Hepatocyte (in vitro differentiated cells): ENCODE data around the gene SSR3. TPM values are rescaled to one million over a fixed set of nuclear protein-coding genes. Genes with fewer than 3 reads are reported as not detected.

ENCODE experiments used
- DNase-seq: peaks from one replicate; pipeline ENCODE4 v3.0.0-alpha.2; 2016; ENCODE audit warnings: low spot score
- H2AFZ ChIP-seq: fragments of 200-600 bp; sonication (generic); 2 replicates; pipeline ENCODE4 v1.6.0; 2016; ENCODE audit warnings: antibody characterized with exemption, mild to moderate bottlenecking
- H3K27ac ChIP-seq: fragments of 200-600 bp; sonication (generic); 2 replicates; pipeline ENCODE4 v1.5.1; 2016; ENCODE audit warnings: mild to moderate bottlenecking
- H3K27me3 ChIP-seq: fragments of 200-600 bp; sonication (generic); 2 replicates; pipeline ENCODE4 v1.6.1; 2016
- H3K36me3 ChIP-seq: fragments of 200-600 bp; sonication (generic); replicated peaks from 2 replicates; pipeline ENCODE4 v1.5.1; 2016; ENCODE audit warnings: low read depth; ENCODE audit not compliant: insufficient read depth
- H3K4me1 ChIP-seq: fragments of 200-600 bp; sonication (generic); 2 replicates; pipeline ENCODE4 v1.5.1; 2016; ENCODE audit warnings: mild to moderate bottlenecking, moderate library complexity; ENCODE audit not compliant: insufficient read depth
- H3K4me2 ChIP-seq: fragments of 200-600 bp; sonication (generic); 2 replicates; pipeline ENCODE4 v1.6.0; 2016
- H3K4me3 ChIP-seq: fragments of 200-600 bp; sonication (generic); 2 replicates; pipeline ENCODE4 v1.5.1; 2016; ENCODE audit warnings: mild to moderate bottlenecking
- H3K79me2 ChIP-seq: fragments of 200-600 bp; sonication (generic); 2 replicates; pipeline ENCODE4 v1.6.0; 2017; ENCODE audit warnings: mild to moderate bottlenecking
- H3K9me2 ChIP-seq: fragments of 200-600 bp; sonication (generic); replicated peaks from 2 replicates; pipeline ENCODE4 v1.6.0; 2017; ENCODE audit warnings: mild to moderate bottlenecking; ENCODE audit not compliant: insufficient read depth
- H3K9me3 ChIP-seq: fragments of 200-600 bp; sonication (generic); 2 replicates; pipeline ENCODE4 v1.5.1; 2016; ENCODE audit warnings: low read depth, mild to moderate bottlenecking
- H4K20me1 ChIP-seq: fragments of 200-600 bp; sonication (generic); 2 replicates; pipeline ENCODE4 v1.6.0; 2016; ENCODE audit warnings: mild to moderate bottlenecking; ENCODE audit not compliant: insufficient read depth, poor library complexity, severe bottlenecking
- CTCF ChIP-seq: fragments of 200-600 bp; sonication (generic); IDR thresholded peaks from 2 replicates; pipeline ENCODE4 v1.5.1; 2016; ENCODE audit warnings: antibody characterized with exemption, mild to moderate bottlenecking; ENCODE audit not compliant: poor library complexity
- EZH2 ChIP-seq: fragments of 200-600 bp; sonication (generic); IDR thresholded peaks from 2 replicates; pipeline ENCODE4 v1.6.1; 2016; ENCODE audit warnings: antibody characterized with exemption, mild to moderate bottlenecking, borderline replicate concordance
- EZH2phosphoT487 ChIP-seq: fragments of 200-600 bp; sonication (generic); IDR thresholded peaks from one replicate; pipeline ENCODE4 v1.6.1; 2018; ENCODE audit warnings: antibody characterized with exemption, mild to moderate bottlenecking, low read depth, moderate library complexity; ENCODE audit not compliant: unreplicated experiment, severe bottlenecking
- WGBS: methylation state at CpG from one replicate; pipeline ENCODE4 v1.1.6; 2016; ENCODE audit warnings: low lambda C conversion rate; ENCODE audit errors: missing lambda C conversion rate; 5-methylcytosine and 5-hydroxymethylcytosine counted together
- polyA plus RNA-seq: library from polyadenylated mRNA; unstranded; fragments of >200 nt; fragmentation: Nextera tagmentation; extraction: Ambion mirVana; gene quantifications from 2 replicates; pipeline ENCODE4 v1.2.1, GENCODE V29; 2016
- total RNA-seq: library from RNA; depleted of rRNA; stranded (reverse); fragments of >200 nt; gene quantifications from 2 replicates; pipeline ENCODE4 v1.2.3, GENCODE V29; 2014

The SSR3 gene
- total and polyA plus RNA-seq, 2 experiments from 2014 or later: 189 to 271 TPM

- no peaks in the 10 kb centered on the region for H3K9me2 ChIP-seq
- WGBS: 79% methylated on average over 3 of the region's 3 CpGs
- TF ChIP-seq EZH2phosphoT487: no peak
- no peaks in the 10 kb centered on the region for H3K27me3 ChIP-seq
- no peak overlapping the region for H3K4me3 ChIP-seq
- H3K36me3 ChIP-seq: no peaks in the 10 kb centered on the region
- H3K79me2 ChIP-seq: no peaks in the 10 kb centered on the region
- no peak overlapping the region for H3K27ac ChIP-seq
- H4K20me1 ChIP-seq: no peaks in the 10 kb centered on the region
- no peak overlapping the region for H3K4me2 ChIP-seq
- no peak overlapping the region for H2AFZ ChIP-seq
- DNase-seq: no peak
- H3K4me1 ChIP-seq: no peaks in the 10 kb centered on the region
- no peaks in the 10 kb centered on the region for H3K9me3 ChIP-seq
Observed at GRCh38 chr3:156492801-156493261, 62.1 kb downstream of the SSR3 start.

DNA sequence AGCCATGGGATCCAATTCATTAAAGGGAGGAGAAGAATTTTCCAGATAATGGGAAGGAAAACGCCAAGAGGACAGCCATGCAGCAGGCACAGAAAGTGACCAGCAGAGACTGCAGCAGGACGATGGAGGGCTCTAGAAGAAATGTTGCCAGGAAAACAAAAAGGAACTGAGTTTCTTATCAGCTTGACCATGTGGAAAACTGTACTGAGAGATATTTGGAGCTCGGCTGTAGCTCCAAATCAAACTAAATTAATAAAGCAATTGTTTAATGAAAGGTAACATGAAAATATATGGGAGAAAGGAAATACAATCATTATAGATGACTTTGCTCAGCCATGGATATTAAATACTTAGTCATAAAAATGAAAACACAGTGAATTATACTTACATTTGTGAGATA is 63.7 kb downstream of the SSR3 start:
- H3K27me3 ChIP-seq: no peaks in the 10 kb centered on the region
- H3K36me3 ChIP-seq: no peaks in the 10 kb centered on the region
- H4K20me1 ChIP-seq: no peaks in the 10 kb centered on the region
- no peak overlapping the region for H3K4me2 ChIP-seq
- TF ChIP-seq EZH2 (no peak), CTCF (no peak), EZH2phosphoT487 (no peak)
- H3K4me1 ChIP-seq: no peaks in the 10 kb centered on the region
- WGBS: 84% methylated on average over 3 of the region's 3 CpGs
- H2AFZ ChIP-seq: no peak overlapping the region
- H3K9me3 ChIP-seq: no peaks in the 10 kb centered on the region
- H3K4me3 ChIP-seq: no peak overlapping the region
- no peak for DNase-seq
- H3K79me2 ChIP-seq: no peaks in the 10 kb centered on the region
- H3K27ac ChIP-seq: no peak overlapping the region
- no peaks in the 10 kb centered on the region for H3K9me2 ChIP-seq

Other genes starting within 250 kb of the SSR3 start
- gene TIPARP, start 119.5 kb upstream of the SSR3 start, total RNA-seq: 111 and 112 TPM in 2 replicates
- 19.9 and 22.7 TPM in 2 replicates for gene TIPARP, start 119.5 kb upstream of the SSR3 start, polyA plus RNA-seq